ENCODE measurements around the gene TRAPPC6A. TPM values are rescaled to one million over a fixed set of nuclear protein-coding genes. Genes with fewer than 3 reads are reported as not detected.

Gene TRAPPC6A
- total and polyA plus RNA-seq, 9 of the 15 experiments (the other 6 are each of a cell fraction or from before 2014, with no cell fraction given) = 0.82 to 23.6 (median 11.6) TPM

DNA sequence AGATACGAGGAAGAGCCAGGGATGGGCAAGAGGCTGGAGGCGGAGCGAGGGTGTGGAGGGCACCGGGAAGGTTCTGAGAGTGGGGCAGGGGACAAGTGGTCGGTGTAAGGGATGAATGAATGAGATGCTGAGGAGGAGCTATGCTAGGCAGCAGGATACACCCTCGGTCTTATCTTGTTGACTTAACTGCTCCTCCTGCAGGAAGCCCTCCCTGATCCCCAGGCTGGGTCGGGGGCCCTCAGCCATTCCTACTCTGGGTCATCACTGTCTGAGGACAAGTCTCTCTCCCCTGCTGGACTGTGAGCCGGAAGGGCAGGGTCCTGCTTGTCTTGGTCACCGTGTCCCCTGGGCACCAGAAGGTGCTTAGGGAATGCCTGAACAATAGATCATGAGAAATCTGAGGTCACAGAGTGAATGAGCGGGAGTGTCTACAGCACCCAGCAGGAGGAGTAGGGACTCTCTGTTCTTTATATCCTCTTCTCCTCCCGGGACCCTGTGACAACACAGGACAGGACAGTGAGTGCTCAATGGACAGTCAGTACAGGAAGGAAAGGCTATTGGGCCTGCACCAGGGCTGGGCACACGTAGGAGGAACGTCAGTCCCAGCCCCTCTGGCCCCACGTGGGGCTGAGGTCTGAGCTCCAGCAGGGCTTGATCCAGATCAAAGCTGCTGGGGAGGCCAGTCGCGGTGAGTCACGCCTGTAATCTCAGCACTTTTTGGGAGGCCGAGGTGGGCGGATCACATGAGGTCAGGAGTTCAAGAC is 23.8 kb downstream of the TRAPPC6A start (continued):
- TF ChIP-seq NBN (IDR thresholded peaks at IDR 0.05; ENCODE audit: low read depth) = peak; percentile 45; the same call in 1 of the 2 replicates
- TF ChIP-seq, protein P1, sequence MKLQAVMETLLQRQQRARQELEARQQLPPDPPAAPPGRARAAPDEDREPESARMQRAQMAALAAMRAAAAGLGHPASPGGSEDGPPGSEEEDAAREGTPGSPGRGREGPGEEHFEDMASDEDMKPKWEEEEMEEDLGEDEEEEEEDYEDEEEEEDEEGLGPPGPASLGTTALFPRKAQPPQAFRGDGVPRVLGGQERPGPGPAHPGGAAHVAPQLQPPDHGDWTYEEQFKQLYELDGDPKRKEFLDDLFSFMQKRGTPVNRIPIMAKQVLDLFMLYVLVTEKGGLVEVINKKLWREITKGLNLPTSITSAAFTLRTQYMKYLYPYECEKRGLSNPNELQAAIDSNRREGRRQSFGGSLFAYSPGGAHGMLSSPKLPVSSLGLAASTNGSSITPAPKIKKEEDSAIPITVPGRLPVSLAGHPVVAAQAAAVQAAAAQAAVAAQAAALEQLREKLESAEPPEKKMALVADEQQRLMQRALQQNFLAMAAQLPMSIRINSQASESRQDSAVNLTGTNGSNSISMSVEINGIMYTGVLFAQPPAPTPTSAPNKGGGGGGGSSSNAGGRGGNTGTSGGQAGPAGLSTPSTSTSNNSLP (IDR thresholded peaks at IDR 0.05; ENCODE audit: borderline replicate concordance, low read depth, low read length) = no peak
- TF ChIP-seq, protein P2, sequence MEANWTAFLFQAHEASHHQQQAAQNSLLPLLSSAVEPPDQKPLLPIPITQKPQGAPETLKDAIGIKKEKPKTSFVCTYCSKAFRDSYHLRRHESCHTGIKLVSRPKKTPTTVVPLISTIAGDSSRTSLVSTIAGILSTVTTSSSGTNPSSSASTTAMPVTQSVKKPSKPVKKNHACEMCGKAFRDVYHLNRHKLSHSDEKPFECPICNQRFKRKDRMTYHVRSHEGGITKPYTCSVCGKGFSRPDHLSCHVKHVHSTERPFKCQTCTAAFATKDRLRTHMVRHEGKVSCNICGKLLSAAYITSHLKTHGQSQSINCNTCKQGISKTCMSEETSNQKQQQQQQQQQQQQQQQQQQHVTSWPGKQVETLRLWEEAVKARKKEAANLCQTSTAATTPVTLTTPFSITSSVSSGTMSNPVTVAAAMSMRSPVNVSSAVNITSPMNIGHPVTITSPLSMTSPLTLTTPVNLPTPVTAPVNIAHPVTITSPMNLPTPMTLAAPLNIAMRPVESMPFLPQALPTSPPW (CRISPR knock-in tag; IDR thresholded peaks at IDR 0.05) = peak; percentile 53
- TF ChIP-seq ZFPM2 (CRISPR knock-in tag; IDR thresholded peaks at IDR 0.05) = no peak
- 0 out of 2 replicates have a peak, but pooled peaks have one; percentile 25 for TF ChIP-seq TRIM28 (IDR thresholded peaks at IDR 0.05)
- peak; percentile 87 for TF ChIP-seq SMARCE1 (IDR thresholded peaks at IDR 0.05)
- TF ChIP-seq MAFG (tag; conservative IDR thresholded peaks at IDR 0.05) = 0 out of 2 replicates have a peak, but pooled peaks have one; percentile 21
- TF ChIP-seq, protein P3, sequence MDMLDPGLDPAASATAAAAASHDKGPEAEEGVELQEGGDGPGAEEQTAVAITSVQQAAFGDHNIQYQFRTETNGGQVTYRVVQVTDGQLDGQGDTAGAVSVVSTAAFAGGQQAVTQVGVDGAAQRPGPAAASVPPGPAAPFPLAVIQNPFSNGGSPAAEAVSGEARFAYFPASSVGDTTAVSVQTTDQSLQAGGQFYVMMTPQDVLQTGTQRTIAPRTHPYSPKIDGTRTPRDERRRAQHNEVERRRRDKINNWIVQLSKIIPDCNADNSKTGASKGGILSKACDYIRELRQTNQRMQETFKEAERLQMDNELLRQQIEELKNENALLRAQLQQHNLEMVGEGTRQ (CRISPR knock-in tag; IDR thresholded peaks at IDR 0.05) = peak; percentile 86
- no peak for TF ChIP-seq GATAD2A (IDR thresholded peaks at IDR 0.05)
- TF ChIP-seq, protein P4, sequence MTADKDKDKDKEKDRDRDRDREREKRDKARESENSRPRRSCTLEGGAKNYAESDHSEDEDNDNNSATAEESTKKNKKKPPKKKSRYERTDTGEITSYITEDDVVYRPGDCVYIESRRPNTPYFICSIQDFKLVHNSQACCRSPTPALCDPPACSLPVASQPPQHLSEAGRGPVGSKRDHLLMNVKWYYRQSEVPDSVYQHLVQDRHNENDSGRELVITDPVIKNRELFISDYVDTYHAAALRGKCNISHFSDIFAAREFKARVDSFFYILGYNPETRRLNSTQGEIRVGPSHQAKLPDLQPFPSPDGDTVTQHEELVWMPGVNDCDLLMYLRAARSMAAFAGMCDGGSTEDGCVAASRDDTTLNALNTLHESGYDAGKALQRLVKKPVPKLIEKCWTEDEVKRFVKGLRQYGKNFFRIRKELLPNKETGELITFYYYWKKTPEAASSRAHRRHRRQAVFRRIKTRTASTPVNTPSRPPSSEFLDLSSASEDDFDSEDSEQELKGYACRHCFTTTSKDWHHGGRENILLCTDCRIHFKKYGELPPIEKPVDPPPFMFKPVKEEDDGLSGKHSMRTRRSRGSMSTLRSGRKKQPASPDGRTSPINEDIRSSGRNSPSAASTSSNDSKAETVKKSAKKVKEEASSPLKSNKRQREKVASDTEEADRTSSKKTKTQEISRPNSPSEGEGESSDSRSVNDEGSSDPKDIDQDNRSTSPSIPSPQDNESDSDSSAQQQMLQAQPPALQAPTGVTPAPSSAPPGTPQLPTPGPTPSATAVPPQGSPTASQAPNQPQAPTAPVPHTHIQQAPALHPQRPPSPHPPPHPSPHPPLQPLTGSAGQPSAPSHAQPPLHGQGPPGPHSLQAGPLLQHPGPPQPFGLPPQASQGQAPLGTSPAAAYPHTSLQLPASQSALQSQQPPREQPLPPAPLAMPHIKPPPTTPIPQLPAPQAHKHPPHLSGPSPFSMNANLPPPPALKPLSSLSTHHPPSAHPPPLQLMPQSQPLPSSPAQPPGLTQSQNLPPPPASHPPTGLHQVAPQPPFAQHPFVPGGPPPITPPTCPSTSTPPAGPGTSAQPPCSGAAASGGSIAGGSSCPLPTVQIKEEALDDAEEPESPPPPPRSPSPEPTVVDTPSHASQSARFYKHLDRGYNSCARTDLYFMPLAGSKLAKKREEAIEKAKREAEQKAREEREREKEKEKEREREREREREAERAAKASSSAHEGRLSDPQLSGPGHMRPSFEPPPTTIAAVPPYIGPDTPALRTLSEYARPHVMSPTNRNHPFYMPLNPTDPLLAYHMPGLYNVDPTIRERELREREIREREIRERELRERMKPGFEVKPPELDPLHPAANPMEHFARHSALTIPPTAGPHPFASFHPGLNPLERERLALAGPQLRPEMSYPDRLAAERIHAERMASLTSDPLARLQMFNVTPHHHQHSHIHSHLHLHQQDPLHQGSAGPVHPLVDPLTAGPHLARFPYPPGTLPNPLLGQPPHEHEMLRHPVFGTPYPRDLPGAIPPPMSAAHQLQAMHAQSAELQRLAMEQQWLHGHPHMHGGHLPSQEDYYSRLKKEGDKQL (CRISPR knock-in tag; IDR thresholded peaks at IDR 0.05; ENCODE audit: borderline replicate concordance) = no peak
- 0 out of 2 replicates have a peak, but pooled peaks have one; percentile 29 for TF ChIP-seq TEAD4 (IDR thresholded peaks at IDR 0.05; ENCODE audit: low read length)
- no peak for TF ChIP-seq TEAD4 (CRISPR knock-in tag; IDR thresholded peaks at IDR 0.05; ENCODE audit: borderline replicate concordance)
- TF ChIP-seq LARP7 (IDR thresholded peaks at IDR 0.05) = 0 out of 2 replicates have a peak, but pooled peaks have one; percentile 45
- peak; percentile 42 for TF ChIP-seq ARHGAP35 (IDR thresholded peaks at IDR 0.05; ENCODE audit: partially characterized antibody)
- TF ChIP-seq MTF1 (CRISPR knock-in tag; IDR thresholded peaks at IDR 0.05; ENCODE audit: borderline replicate concordance) = 0 out of 2 replicates have a peak, but pooled peaks have one; percentile 13
- TF ChIP-seq, protein P5, sequence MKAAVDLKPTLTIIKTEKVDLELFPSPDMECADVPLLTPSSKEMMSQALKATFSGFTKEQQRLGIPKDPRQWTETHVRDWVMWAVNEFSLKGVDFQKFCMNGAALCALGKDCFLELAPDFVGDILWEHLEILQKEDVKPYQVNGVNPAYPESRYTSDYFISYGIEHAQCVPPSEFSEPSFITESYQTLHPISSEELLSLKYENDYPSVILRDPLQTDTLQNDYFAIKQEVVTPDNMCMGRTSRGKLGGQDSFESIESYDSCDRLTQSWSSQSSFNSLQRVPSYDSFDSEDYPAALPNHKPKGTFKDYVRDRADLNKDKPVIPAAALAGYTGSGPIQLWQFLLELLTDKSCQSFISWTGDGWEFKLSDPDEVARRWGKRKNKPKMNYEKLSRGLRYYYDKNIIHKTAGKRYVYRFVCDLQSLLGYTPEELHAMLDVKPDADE (conservative IDR thresholded peaks at IDR 0.05; ENCODE audit: control insufficient read depth, low read depth, low read length) = peak; percentile 36; the same call in 1 of the 2 replicates
- peak; percentile 76 for TF ChIP-seq RAD51 (IDR thresholded peaks at IDR 0.05; ENCODE audit: borderline replicate concordance, low read depth)

All from K562 (cell line).